Endothelial cell of umbilical vein (primary cell): ENCODE measurements around the gene ME3.

Experiments
- CTCF ChIP-seq, 2 donors: IDR thresholded peaks; 1 replicate in 1 of 2; 2 replicates in 1 of 2; pipeline ENCODE4 v1.5.1; 2011; ENCODE audit warnings: low read length in 2 of 2, mild to moderate bottlenecking in 2 of 2, moderate library complexity in 2 of 2, control low read depth in 1 of 2, inconsistent platforms in 1 of 2, low read depth in 1 of 2; ENCODE audit not compliant: insufficient read depth in 1 of 2; ENCODE audit errors: extremely low read depth in 1 of 2
- EZH2 ChIP-seq: IDR thresholded peaks from 2 replicates; pipeline ENCODE4 v1.6.1; 2012; ENCODE audit warnings: borderline replicate concordance, low read depth, mild to moderate bottlenecking, moderate library complexity, low read length, inconsistent platforms; ENCODE audit not compliant: severe bottlenecking
- FOS ChIP-seq: IDR thresholded peaks from 2 replicates; pipeline ENCODE4 v1.6.1; 2011; ENCODE audit warnings: mild to moderate bottlenecking, low read length, moderate library complexity, borderline replicate concordance; ENCODE audit not compliant: insufficient read depth
- GATA2 ChIP-seq: IDR thresholded peaks from 2 replicates; pipeline ENCODE4 v1.7.0; 2011; ENCODE audit warnings: low read depth, mild to moderate bottlenecking, moderate library complexity, mixed read lengths, low read length; ENCODE audit not compliant: insufficient read length, insufficient read depth
- JUN ChIP-seq: IDR thresholded peaks from 2 replicates; pipeline ENCODE4 v1.6.1; 2011; ENCODE audit warnings: borderline replicate concordance, low read depth; ENCODE audit not compliant: insufficient read length, insufficient read depth
- MAX ChIP-seq: IDR thresholded peaks from 2 replicates; pipeline ENCODE4 v1.6.1; 2011; ENCODE audit not compliant: insufficient read depth, insufficient read length
- MYC ChIP-seq: IDR thresholded peaks from one replicate; pipeline ENCODE4 v1.6.1; 2011; ENCODE audit warnings: mild to moderate bottlenecking, low read depth, low read length
- POLR2A ChIP-seq: IDR thresholded peaks from 2 replicates; pipeline ENCODE4 v1.6.1; 2012; ENCODE audit warnings: low read depth, mild to moderate bottlenecking, control low read depth, low read length
- POLR2AphosphoS5 ChIP-seq: IDR thresholded peaks from 2 replicates; pipeline ENCODE4 v1.6.1; 2012; ENCODE audit warnings: low read depth, mild to moderate bottlenecking, control low read depth, low read length, moderate library complexity; ENCODE audit not compliant: insufficient read depth

DNA sequence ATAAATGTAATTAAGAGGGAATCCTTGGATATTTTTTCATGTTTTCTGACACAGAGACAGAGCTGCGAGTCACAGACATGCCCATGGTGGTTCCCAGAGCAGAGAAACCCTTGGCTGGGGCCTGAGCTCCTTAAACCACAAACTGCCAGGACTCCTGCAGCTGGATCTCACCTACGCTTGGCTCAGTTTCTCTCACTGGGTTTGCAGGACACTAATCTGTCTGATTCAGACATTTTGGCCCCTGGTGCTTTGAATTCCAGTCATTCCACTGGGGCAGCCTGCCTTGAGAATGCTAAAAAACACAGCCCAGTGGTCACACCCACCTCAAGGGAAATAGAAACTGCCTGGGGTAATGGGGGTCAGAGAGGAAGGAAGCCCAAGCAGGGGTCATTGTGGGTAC lies 175.1 kb downstream of the ME3 start:
- TF ChIP-seq CTCF (IDR thresholded peaks at IDR 0.05; ENCODE audit: extremely low read depth in 1 of 2, insufficient read depth in 1 of 2, low read depth in 1 of 2, low read length in 2 of 2) (no peak), POLR2AphosphoS5 (no peak), POLR2A (no peak), JUN (no peak), MYC (no peak), GATA2 (no peak), EZH2 (no peak), MAX (no peak), FOS (no peak)
